Cardiac fibroblast (primary cell): ENCODE measurements around the gene ENOX2.

Source experiments
- DNase-seq, 2 donors: peaks; one replicate each; pipeline versions ENCODE4 v3.0.0 to v3.0.0-alpha.2; 2010; ENCODE audit warnings: low read depth in 2 of 2
- H3K4me3 ChIP-seq, 2 donors: replicated peaks in 1 of 2; 1 replicate in 1 of 2; 2 replicates in 1 of 2; pipeline ENCODE4 v1.5.1; 2011; ENCODE audit warnings: low read depth in 2 of 2, low read length in 2 of 2, mild to moderate bottlenecking in 2 of 2, moderate library complexity in 1 of 2
- CTCF ChIP-seq: IDR thresholded peaks from one replicate; pipeline ENCODE4 v1.5.1; 2011; ENCODE audit warnings: low read depth, mild to moderate bottlenecking, low read length, inconsistent platforms

Gene ENOX2

GRCh38 chrX:130575831-130576389 is 327.1 kb downstream of the ENOX2 start:
- peak; percentile 55 to 60 for DNase-seq
- peak; percentile 72 for TF ChIP-seq CTCF
- no peak overlapping the region for H3K4me3 ChIP-seq
